NCI-H2196 treated with DMSO at 0.1 percent for 48 hours (cell line): ENCODE data around the gene CXCL12.

Experiments
- DNase-seq: peaks from one replicate; lab custom pipeline; 2025; ENCODE audit not compliant: unreplicated experiment; lab: John Stamatoyannopoulos, UW

The CXCL12 gene

DNA sequence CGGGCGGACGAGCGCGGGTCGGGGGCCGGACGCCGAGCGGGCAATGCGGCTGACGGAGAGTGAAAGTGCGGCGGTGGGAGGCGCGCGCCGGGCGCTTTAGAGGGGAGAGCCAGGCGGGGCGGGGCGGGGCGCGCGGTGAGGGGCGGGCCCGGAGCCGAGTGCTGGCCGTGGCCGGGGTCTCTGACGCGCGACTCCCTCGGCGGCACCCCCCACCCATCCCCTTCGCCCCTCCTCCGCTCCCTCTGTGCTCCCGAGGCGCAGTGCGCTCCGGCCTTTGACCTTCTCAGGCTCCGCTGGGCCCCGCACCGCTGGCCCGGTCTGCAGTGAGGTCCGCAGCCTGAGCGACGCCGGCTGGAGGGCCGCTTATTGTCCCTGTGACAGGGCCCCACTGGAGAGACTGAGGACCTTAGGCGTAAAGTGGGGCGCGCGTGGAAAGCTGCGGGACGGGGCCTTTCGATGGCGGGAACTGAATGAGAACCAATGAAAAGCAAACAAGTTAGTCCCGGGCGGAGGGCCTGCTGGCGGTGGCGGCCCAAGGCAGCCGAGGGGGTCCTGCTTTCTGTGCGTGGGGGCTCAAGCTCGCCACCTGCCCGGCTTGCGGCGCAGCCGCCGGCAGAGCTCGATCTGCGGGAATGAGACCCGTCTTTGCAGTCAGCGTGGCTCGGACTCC, at the start of gene CXCL12:
CXCL12 (minus strand) TSS at position 72 of the 670 bp plus-strand sequence. CDS start 92 bp downstream, outside the sequence.
- DNase-seq: no peak

DNA sequence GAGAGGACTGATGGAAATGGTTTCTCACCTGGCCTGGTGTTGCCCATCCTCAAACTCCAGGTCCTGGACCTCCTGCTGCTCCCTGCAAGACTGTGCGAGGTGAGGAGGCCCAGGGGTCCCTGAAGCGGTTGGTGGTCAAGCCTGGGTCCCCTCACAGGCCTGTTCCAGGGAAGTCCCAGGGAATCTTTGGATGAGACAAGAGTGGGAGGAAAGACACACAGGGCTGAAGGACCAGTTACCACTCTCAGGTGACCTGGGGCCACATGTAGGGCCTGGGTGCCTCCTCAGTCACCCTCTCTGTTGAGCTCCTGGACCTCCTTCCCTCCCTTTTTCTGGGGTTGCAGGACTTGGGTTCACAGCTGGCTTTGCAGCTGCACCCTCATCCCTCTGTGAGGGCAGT, 42.6 kb upstream of the CXCL12 start:
- no peak for DNase-seq

DNA sequence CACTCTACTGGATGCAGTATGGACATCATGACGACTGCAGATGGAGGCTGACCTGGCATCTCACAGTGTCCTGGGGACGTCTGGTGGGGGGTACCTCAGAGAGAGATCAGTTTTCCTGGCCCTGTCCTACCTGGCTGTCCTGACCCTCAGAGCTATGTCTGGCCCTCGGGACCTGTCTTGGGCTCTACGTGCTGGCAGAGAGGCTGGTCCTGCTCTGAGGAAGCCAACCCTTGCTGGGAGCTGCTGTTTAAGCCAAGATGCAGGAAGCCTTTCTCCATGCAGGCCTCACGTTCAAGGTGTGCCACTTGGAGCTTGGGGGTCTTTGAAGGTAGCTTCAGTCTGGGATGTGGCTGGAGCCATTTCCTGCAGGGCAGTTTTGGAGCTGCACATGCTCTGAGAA, 42.1 kb upstream of the CXCL12 start:
- no peak for DNase-seq

DNA sequence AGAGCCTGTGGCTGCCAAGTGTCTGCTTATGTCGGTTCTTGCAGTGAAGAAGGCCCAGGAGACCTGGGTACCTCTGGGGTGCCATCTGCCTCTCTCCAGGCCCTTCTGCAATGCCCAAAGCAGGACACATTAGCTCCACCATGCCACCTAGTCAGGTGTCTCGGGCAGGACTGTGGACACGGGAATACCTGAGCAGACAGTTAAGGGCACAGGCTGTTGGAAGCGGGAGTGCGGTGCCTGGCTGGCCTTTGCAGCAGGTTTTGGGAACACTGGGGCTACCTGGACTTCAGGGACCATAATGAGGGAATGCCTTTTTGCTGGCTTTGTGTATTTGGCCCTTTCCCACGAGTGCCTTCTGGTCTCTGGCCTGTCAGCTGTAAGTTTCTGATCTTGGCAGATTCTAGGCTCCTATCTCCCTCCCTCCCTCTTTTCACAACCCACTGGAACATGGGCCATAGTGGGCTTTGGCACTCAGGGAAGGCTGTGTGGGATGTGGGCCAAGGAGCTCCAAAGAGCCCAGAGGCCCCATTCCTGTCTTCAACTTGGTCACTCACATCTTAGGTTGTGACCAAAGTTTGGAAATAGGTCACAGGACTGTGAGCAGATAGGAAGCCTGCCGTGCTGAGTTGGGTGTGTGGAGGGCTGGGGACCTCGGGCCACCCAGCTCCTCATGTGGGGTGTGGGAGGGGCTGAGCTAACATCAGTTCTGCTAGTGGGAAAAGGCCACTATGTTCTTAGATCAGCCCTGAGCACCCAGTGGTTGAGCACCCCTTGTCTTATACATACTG, 41.5 kb upstream of the CXCL12 start:
- DNase-seq: no peak

DNA sequence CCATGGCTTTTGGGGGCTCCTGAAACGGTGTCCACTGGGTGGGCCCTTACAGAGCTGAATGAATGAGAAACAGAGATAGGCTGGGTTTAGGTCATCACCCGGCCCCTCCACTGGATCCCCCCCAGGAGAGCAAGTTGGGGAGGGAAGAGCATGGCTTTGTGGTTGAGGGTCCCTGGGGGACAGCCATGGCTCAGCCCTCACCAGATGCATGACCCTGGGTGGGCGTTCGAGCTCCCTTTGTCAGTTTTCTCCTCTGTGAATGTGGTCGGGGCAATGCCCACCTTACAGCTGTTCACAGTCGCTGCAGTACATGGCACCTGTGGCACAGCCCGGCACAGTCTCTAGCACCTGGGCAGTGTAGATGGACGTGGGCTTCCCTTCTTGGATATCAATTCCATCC, 40.6 kb upstream of the CXCL12 start:
- DNase-seq: no peak

DNA sequence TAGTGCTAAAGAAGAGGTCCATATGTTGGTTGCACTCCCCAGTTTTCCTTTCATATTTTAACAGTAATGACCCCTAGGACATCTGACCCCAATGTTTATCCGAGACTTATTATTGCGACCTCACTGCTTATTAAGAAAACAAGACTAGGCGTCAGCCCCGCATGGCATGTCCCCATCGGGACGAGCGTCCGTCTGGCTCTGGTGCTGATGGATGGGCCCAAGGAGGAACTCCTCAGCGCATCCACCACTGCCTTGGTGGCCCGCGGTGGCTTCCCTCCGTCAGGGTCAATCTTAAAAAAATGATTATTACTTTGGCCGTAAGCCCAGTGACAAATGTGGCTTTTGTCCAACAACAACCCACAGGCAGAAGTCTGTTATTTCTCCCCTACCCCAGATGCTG, 40.1 kb upstream of the CXCL12 start:
- no peak for DNase-seq

DNA sequence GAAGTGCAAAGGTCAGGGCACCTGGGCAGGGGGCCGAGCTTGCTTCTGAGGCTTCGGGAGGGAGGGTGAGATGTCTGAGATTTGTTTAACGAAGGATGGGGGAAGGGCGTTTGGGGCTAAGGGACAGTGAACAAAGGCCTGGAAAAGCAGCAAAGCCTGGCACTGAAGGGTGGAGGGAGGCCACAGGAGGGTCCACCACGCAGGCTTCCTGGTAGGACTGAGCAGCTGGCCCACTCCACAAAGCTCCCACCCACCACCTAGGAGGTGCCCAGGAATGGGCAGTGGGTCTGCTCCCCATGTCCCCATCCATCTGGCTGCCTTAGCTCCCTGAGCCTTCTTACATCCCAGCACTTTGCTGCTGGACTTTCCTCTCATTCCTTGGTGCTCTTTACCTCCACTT, 39.4 kb upstream of the CXCL12 start:
- DNase-seq: no peak

DNA sequence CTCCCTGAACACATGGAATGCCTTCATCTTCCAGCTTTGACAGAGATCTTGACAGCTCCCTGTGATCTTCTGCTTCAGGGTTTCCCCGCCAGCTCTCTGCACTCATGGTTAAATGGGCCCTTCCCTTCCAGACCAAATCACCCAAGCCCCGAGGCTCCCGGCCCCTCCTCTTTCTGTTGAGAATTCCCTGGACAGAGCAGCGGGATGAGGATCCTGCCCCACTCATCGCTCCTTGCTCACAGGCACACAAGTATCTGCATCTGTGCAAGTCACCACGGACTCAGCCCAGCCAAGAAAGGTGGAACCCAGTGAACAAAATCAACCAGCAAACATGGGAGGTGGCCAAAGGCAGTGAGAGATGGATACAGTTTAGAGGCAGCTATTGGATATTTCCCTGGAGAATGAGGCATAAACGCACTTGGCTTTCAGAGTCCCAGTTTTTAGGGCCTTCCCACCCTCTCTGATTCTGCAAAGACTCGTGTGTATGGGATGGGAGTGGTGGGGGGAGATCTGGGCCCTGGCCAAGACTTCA, 37.7 kb upstream of the CXCL12 start:
- DNase-seq: no peak

DNA sequence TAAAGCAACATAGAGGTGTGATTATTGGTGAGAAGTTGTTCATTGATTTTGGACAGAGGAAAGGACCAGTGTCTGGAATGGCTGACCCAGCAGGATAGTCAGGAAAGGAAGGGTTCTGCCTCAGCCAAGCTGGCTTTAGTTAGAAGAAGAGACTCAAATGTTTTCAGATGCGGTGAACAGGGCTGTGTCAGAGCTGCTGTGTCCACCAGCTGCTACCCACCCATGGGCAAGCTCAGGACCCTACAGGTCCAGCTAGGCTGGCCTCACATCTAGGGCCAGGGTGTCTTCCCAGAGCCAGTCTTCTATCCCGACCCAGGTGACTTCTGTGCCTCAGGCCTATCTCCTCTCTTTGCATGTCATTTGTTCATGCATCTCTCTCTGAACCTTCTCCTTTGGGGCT, 37.3 kb upstream of the CXCL12 start:
- no peak for DNase-seq

DNA sequence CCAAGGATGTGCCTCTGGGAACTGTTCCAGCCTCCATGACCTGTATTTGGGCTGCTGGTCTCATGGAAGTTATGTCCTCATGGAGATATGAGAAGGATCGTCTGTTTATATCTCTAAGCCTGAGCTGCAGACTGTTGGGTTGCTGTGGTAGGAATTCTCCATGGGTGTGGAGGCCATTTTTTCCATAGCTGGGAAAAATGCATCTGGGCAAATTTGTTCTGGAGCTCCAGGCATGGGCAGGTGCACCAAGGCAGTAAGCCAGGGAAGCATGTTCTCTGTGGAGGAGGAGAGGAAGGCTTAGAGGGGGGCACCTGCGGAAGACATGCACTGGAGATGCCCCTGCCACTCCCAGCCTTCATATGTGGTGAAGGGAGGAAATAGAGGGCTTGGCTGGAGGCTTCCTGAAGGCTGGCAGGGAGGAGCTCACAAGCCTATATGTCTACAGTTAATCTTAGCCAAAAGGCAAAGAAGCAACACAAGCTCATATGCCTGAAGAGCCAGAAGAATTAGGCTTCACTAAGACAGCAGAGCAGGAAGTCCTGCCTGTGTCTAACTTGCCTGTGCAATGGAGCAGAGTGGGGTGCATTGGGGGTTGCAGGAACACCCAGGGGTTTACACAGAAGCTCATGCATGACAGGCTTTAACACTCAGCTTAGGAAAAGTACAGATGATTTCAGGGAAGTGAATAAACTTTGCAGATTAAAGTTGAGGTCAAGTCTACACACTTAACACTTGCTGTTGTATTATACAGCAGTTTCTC, 35.1 kb upstream of the CXCL12 start:
- no peak for DNase-seq

DNA sequence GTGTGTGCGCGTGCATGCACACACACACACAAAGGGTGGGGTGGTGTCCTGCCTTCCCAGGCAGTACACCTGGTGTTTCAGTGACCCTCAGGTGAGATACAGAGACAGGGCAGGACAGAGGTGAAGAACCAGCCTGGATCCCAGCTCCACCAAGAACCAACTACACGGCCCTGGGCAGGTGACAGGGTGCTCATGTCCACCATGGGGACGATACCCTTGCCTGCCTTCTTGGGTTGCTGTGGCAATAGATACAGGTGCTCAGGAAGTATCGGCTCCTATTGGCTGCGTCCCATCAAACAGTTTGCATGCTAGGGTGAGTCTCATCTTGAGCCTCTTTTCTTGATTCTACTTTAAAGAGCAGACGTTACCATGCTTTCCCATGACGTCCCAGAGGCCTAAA, 33.7 kb upstream of the CXCL12 start:
- DNase-seq: no peak

DNA sequence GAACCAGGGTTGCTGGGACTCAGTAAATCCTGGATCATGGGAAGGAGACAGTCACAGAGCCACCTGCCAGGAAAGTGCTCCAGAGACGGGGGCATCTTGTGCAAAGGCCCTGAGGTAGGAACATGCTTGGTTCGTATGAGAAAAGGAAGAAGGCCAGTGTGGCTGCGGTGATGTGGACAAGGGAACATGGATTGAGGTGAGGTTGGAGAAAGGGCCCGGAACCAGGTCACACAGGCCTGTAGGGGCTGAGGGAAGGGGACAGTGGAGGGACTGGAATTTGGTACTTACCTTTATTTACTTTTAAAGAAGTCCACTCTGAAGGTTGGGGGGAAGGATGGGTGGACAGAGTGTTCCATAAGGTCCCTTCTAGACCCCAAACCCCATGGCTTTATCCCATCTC, 32.9 kb upstream of the CXCL12 start:
- no peak for DNase-seq

DNA sequence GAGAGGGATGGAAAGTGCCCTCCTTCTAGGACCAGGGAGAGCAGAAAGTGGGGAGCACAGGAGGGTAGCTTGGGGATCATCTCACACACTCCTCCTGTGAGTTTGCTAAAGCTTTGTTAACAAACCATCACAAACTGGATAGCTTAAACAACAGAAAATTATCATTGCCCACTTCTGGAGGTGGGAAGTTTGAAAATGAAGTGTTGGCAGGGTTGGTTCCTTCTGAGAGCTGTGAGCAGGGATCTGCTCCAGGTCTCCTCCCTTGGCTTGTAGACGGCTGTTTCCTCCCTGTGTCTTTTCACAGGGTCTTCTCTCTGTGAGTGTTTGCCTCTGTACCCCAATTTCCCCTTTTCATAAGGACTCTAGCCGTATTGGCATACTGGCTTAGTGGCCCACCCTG, 32.0 kb upstream of the CXCL12 start:
- DNase-seq: no peak

DNA sequence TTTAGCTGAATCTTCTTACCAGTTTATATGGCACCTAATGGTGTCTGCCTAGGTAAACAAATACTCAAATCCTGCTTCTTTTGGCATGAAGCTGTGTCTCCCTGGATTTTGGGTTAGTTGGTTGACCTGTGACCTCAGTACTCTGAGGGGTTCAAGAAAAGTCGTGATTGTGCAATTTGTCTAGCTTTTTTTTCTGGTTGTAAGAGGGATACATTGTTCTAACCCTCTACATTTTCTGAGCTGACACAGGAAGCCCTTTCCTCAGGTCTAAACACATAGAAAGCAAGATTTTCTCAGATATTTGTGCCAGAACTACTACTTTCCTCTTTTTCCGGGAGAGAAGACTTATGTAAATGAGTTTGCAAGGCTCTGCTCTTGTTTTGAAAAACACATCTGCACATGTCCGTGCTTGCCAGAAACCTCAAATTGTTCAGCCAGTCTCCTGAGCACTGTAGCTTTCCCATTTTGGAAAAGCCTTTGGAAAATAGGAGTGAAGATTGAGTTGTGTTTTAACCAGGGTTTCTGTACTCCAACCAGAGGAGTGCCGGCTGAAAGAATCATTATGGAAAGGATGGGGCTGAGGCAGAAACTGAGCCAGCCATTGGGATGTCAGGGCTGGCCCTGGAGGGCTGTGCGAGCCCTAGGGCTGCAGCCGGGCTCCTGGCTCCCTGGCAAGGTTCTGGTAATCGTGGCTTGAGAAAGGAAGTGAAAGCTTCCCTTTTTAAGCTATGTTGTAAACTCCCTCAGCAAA, 31.3 kb upstream of the CXCL12 start:
- DNase-seq: no peak

DNA sequence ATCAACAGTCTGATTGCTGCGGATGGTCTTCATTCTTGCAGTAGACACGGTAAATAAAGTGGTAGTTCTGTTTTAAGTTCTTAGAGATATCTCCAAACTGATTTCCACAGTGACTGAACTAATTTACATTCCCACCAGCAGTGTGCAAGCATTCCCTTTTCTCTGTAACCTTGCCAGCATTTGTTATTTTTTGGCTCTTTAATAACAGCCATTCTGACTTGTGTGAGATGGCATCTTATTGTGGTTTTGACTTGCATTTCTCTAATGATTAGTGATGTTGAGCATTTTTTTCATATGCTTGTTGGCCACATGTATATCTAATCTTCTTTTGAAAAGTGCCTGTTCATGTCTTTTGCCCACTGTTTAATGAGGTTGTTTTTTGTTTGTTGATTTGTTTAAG, 30.2 kb upstream of the CXCL12 start:
- DNase-seq: no peak

DNA sequence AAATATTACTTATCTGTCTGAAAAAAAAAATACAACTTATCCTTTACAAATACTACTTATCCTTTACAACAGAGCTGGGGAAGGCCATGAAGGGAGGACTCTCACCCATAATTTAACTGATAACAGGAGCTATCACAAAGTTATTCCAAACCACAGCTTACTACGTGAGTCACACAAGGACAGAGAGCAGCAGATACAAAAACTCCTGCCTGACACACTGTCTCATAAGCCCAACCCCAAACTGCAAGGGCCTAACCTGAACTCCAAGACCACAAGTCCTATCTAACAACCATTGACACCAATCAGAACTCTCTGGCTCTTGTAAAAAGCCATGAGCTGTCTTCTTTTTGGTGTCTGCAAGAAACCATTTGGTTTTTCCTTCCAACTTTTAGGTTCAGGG, 28.5 kb upstream of the CXCL12 start:
- DNase-seq: no peak

DNA sequence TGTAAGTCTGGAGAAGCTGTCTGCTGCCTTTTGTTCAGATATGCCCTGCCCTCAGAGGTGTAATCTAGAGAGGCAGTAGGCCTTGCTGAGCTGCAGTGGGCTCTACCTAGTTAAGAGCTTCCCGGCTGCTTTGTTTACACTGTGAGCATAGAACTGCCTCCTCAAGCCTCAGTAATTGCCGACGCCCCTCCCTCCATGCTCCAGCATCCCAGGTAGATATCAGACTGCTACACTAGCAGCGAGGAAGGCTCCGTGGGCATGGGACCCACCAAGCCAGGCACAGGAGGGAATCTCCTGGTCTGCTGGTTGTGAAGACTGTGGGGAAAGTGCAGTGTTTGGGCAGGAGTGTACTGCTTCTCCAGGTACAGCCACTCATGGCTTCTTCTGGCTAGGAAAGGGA, 26.4 kb upstream of the CXCL12 start:
- no peak for DNase-seq

DNA sequence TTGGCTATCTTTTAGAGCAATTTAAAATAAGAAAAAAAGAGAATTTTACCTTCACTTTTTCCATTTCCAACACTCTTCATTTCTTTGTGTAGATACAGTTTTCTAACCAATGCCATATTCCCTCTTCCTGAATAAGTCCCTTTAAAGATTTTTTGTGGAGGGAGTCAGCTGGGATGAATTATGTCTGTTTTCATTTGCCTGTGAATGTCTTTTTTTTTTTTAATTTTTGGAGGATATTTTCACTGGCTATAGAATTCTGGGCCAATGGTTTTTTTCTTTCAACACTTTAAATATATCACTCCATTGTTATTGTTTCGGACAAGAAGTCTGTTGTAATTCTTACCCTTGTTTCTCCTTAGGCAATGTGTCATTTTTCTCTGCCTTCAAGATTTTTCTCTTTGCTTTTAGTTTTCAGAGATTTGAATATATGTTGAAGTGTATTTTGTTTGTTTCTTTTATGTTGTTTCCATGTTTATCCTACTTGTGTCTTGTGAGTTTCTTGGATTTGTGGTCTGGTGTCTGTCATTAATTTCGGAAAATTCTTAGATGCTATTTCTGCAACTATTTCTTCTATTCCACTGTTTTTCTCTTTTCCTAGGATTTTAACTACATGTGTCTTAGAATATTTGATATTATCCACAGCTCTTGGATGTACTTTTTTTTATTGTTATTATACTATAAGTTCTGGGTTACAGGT, 20.0 kb upstream of the CXCL12 start:
- DNase-seq: no peak

DNA sequence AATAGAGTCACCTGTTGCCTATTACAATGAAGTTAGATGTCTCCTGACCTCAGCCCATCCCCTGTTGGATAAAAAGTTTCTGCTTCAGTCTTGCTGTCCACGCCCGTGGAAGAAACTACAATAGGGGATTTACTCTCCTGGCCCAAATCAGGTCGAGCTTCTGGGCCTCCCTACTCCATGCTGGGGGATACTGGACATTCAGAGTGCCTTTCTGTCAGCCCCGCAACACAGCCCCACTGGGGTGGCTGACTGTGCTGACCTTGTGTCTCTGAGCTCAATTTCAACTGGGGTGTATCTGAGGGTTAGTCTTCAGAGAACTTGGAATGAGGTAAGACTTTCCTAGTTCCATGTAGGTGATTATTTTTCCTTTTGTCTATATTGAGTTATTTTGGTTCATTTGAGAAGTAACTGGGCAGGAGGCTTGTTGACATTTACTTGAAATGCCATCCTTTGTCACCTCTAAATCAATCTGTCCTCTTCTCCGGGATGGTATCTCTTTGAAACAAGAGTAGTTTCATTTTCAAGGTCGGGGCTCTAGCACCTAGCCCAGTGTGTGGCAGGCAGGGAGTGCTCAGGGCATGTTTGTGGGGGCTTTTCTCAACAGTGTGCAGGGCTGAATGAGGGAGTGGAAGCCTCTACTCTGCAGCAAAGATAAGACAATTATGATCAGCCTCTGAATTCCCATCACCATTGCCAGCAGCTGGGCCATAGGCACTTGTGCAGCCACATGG, 17.7 kb upstream of the CXCL12 start:
- DNase-seq: no peak

DNA sequence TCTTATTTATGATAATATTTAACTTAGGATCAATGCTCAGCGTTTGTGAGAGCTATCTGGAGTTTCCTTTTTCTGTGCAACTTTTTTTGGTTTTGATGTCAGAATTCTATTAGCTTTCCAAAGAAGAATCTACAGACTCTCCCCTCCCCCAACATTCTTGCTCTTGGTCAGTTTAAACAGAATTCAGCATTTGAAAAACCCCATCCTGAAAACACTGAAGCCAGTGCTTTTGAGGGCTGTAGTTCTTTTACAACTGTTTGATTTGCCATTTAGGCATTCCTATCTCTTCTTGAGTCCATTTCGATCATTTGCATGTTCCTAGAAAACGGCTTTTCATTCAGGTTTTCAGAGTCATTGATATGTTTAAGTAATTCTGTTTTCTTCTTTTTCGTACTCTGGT, 15.6 kb upstream of the CXCL12 start:
- DNase-seq: no peak
